Lung (tissue), 12 donors: Measurements from ENCODE around the gene KIAA1191. TPM values are rescaled to one million over a fixed set of nuclear protein-coding genes. Genes with fewer than 3 reads are reported as not detected.

Source experiments
- ATAC-seq: fragments of 200-7000 bp; cut with Tn5 transposase; one replicate; pipeline ENCODE4 v1.9.1; 2020; ENCODE audit warnings: moderate number of reproducible peaks; ENCODE audit not compliant: insufficient read depth, low FRiP score
- DNase-seq, 3 donors: peaks; one replicate each; pipeline ENCODE4 v3.0.0-alpha.2; 2013 to 2017
- H3K27ac ChIP-seq, 2 donors: one replicate each; pipeline ENCODE4 v1.5.1; 2013; ENCODE audit warnings: mild to moderate bottlenecking in 2 of 2, moderate library complexity in 2 of 2, control low read depth in 1 of 2, inconsistent platforms in 1 of 2, low read depth in 1 of 2, low read length in 1 of 2
- H3K27me3 ChIP-seq, 3 donors: one replicate each; pipeline ENCODE4 v1.5.1; 2013; ENCODE audit warnings: low read length in 2 of 3; ENCODE audit not compliant: control insufficient read depth in 3 of 3, insufficient read depth in 3 of 3
- H3K36me3 ChIP-seq, 4 donors: one replicate each; pipeline ENCODE4 v1.5.1; 2013; ENCODE audit warnings: low read length in 4 of 4, mild to moderate bottlenecking in 1 of 4, moderate library complexity in 1 of 4; ENCODE audit not compliant: control insufficient read depth in 4 of 4, insufficient read depth in 4 of 4
- H3K4me1 ChIP-seq, 5 donors: one replicate each; pipeline ENCODE4 v1.5.1; 2013; ENCODE audit warnings: low read length in 5 of 5, mild to moderate bottlenecking in 2 of 5, moderate library complexity in 1 of 5; ENCODE audit not compliant: control insufficient read depth in 5 of 5, insufficient read depth in 5 of 5
- H3K4me3 ChIP-seq: one replicate; pipeline ENCODE4 v1.5.1; 2013; ENCODE audit warnings: mild to moderate bottlenecking, control low read depth, moderate library complexity
- H3K9ac ChIP-seq, 2 donors: one replicate each; pipeline ENCODE4 v1.5.1; 2013; ENCODE audit warnings: low read length in 2 of 2, control low read depth in 1 of 2; ENCODE audit not compliant: insufficient read depth in 1 of 2
- H3K9me3 ChIP-seq, 4 donors: one replicate each; pipeline ENCODE4 v1.5.1; 2013; ENCODE audit warnings: low read length in 3 of 4, mild to moderate bottlenecking in 1 of 4, moderate library complexity in 1 of 4; ENCODE audit not compliant: control insufficient read depth in 4 of 4, insufficient read depth in 3 of 4
- WGBS, 2 donors: extraction: QIAGEN DNeasy Blood & Tissue Kit; methylation state at CpG; one replicate each; pipeline ENCODE4 v1.1.7; 2013; 5-methylcytosine and 5-hydroxymethylcytosine counted together
- polyA plus RNA-seq, 2 donors: library from polyadenylated mRNA; stranded (reverse); fragments of 200-250 nt; gene quantifications; one replicate each; pipeline ENCODE4 v1.2.1, GENCODE V29; 2013
- total RNA-seq, 2 donors: library from RNA; depleted of rRNA in 1 of 2; stranded (reverse); fragments of >200 nt in 1 of 2; gene quantifications; one replicate each; pipeline ENCODE4 v1.2.1, GENCODE V29; 2014 to 2021
- TF ChIP-seq, protein P1 (sequence below): IDR thresholded peaks from 2 replicates; pipeline ENCODE4 v1.5.1; 2012; ENCODE audit warnings: mild to moderate bottlenecking; ENCODE audit errors: control extremely low read depth, extremely low read depth
- donor health status: control.
- donor health status: control.
- donor health status: Bipolar disorder and iron deficiency.
- donor health status: healthy.
- donor health status: DM: yes; HTN: yes; CAD: no.

Gene KIAA1191
- total and polyA plus RNA-seq, 4 donors, result 41.0 to 78.1 (median 61.8) TPM

DNA sequence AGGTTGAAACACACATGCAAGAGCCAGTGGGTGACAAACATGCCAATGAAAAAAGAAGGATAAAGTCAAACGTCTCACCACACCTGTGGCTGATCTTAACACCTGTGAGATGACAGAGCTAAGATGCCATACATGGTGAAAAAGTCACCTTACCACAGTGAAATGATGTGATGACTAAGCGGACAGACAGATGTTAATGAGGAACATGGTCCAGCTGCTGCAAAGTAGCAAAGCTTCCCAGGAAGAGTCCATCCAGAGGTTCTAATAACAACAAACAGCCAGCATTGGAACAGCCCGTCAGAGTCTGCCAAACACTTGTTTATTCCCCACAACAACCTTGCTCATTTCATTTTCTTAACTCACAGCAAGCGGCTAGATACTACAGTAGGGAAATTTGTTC is 1.9 kb downstream of the KIAA1191 start:
- no peak for ATAC-seq
- no peaks in the 10 kb centered on the region for H3K9me3 ChIP-seq
- WGBS, 2 donors, result 64 to 74% methylated on average over 4 of the region's 4 CpGs
- H3K4me1 ChIP-seq, result peaks cover 0 to 9% (median 0%) of the 10 kb centered on the region in 5 donors
- H3K4me3 ChIP-seq, result no peak overlapping the region
- DNase-seq, result peak; percentile 19 to 48 (median 28)
- no peak overlapping the region for H3K27ac ChIP-seq
- no peaks in the 10 kb centered on the region for H3K27me3 ChIP-seq
- no peak overlapping the region for H3K9ac ChIP-seq
- TF ChIP-seq, protein P1, sequence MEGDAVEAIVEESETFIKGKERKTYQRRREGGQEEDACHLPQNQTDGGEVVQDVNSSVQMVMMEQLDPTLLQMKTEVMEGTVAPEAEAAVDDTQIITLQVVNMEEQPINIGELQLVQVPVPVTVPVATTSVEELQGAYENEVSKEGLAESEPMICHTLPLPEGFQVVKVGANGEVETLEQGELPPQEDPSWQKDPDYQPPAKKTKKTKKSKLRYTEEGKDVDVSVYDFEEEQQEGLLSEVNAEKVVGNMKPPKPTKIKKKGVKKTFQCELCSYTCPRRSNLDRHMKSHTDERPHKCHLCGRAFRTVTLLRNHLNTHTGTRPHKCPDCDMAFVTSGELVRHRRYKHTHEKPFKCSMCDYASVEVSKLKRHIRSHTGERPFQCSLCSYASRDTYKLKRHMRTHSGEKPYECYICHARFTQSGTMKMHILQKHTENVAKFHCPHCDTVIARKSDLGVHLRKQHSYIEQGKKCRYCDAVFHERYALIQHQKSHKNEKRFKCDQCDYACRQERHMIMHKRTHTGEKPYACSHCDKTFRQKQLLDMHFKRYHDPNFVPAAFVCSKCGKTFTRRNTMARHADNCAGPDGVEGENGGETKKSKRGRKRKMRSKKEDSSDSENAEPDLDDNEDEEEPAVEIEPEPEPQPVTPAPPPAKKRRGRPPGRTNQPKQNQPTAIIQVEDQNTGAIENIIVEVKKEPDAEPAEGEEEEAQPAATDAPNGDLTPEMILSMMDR, result no peak
- peaks cover 2 to 14% (median 8%) of the 10 kb centered on the region in 4 donors for H3K36me3 ChIP-seq

DNA sequence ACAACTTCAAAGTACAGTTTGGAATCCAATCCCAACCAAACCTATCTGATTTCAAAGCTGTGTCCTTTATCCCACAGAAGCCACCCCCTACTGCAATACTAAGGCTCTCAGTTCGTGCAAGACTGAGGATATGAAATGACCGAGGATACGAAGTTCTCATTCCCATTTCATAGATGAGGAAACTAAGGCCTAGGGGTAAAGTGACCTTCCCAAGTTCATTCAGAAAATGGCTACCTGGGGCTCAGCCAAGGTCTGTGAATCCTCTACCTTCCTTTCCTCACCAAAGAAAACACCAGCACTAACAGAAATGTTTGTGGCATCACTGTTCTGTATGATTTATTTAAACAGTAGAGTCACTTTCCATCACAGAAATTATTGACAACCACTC is 5.4 kb downstream of the KIAA1191 start:
- Histone ChIP-seq H3K4me3 (no peak overlapping the region), H3K4me1 (peaks cover 0 to 7% (median under 1%) of the 10 kb centered on the region in 5 donors), H3K9ac (no peak overlapping the region), H3K27ac (no peak overlapping the region), H3K27me3 (no peaks in the 10 kb centered on the region), H3K9me3 (no peaks in the 10 kb centered on the region), H3K36me3 (peaks cover 14 to 37% (median 24%) of the 10 kb centered on the region in 4 donors)
- ATAC-seq (no peak), DNase-seq (no peak)
- TF ChIP-seq, protein P1, result no peak
- 94 to 96% methylated on average over 3 of the region's 3 CpGs for WGBS, 2 donors

DNA sequence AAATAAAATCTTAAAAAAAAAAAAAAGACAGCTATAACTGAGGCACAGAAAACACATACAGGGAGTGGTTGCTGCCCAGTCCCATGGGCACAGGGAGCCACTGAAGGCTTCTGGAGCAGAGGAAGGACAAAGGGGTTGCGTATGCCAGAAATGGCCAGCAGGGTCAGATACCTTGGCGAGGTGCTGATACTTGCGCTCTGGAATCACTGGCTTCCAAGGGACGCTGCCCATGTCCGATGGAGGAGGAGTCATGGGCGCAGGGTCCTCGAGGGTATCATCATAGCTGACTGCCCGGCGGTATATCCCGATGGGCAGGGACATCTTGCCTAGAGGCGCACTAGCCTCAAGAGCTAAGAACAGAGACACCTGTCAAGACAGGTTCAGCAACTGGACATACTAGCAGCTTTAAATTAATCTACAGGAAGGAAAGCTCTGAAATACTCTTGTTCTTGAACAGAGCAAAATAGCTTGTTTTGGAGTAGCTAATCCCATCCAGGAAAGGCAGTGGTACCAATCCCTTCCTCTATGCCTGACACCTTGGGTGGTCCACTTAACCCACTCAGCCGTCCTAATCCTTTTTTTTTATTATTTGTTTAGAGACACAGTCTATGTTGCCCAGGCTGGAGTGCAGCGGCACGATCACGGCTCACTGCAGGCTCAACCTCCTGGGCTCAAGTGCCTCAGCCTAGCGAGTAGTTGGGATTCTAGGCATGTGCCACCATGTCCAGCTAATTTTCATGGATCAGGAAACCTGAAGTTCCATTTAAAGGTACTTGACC is 6.0 kb downstream of the KIAA1191 start:
- no peak overlapping the region for H3K4me3 ChIP-seq
- H3K27ac ChIP-seq, result no peak overlapping the region
- WGBS, 2 donors, result 89 to 93% methylated on average over 16 of the region's 16 CpGs
- no peaks in the 10 kb centered on the region for H3K9me3 ChIP-seq
- H3K36me3 ChIP-seq, result peaks cover 14 to 40% (median 25%) of the 10 kb centered on the region in 4 donors
- DNase-seq (no peak), ATAC-seq (no peak)
- no peak overlapping the region for H3K9ac ChIP-seq
- TF ChIP-seq, protein P1, result no peak
- H3K27me3 ChIP-seq, result no peaks in the 10 kb centered on the region
- H3K4me1 ChIP-seq, result peaks cover 0 to 7% (median 2%) of the 10 kb centered on the region in 5 donors
